Keratinocyte (primary cell): Measurements from ENCODE around the gene SKA2. TPM values are rescaled to one million over a fixed set of nuclear protein-coding genes. Genes with fewer than 3 reads are reported as not detected.

Experiments
- DNase-seq: peaks from one replicate; pipeline ENCODE4 v3.0.0-alpha.2; 2011; ENCODE audit warnings: low read depth, missing footprints, low spot score
- FAIRE-seq: peaks from 2 replicates; lab custom pipeline; 2011; peaks lifted over from hg19 to GRCh38; lab: Jason Lieb, UNC
- H2AFZ ChIP-seq: 2 replicates; pipeline ENCODE4 v1.6.0; 2012; ENCODE audit warnings: low read length, control low read depth, inconsistent platforms; ENCODE audit not compliant: control insufficient read depth
- H3K27ac ChIP-seq: 2 replicates; pipeline ENCODE4 v1.5.1; 2011; ENCODE audit warnings: low read length; ENCODE audit not compliant: control insufficient read depth, insufficient read depth
- H3K27me3 ChIP-seq: 3 replicates; pipeline ENCODE4 v1.6.0; 2011; ENCODE audit warnings: low read length; ENCODE audit not compliant: control insufficient read depth, insufficient read depth; ENCODE audit errors: extremely low read depth
- H3K36me3 ChIP-seq, 2 experiments: 2 replicates in 1 of 2; 3 replicates in 1 of 2; pipeline ENCODE4 v1.5.1; 2011; ENCODE audit warnings: low read length in 2 of 2, mild to moderate bottlenecking in 1 of 2; ENCODE audit not compliant: control insufficient read depth in 2 of 2, insufficient read depth in 2 of 2; ENCODE audit errors: extremely low read depth in 1 of 2
- H3K4me1 ChIP-seq: 3 replicates; pipeline ENCODE4 v1.5.1; 2011; ENCODE audit warnings: low read length; ENCODE audit not compliant: control insufficient read depth, insufficient read depth; ENCODE audit errors: extremely low read depth
- H3K4me2 ChIP-seq: 3 replicates; pipeline ENCODE4 v1.6.0; 2011; ENCODE audit warnings: low read depth, low read length; ENCODE audit not compliant: control insufficient read depth, insufficient read depth; ENCODE audit errors: extremely low read depth
- H3K4me3 ChIP-seq, 3 experiments: fragments of 200-600 bp in 1 of 3; sonication (generic) in 1 of 3; 2 replicates in 2 of 3; 3 replicates in 1 of 3; pipeline ENCODE4 v1.5.1; 2011 to 2016; ENCODE audit warnings: low read length in 3 of 3, mild to moderate bottlenecking in 3 of 3, control low read depth in 2 of 3, inconsistent platforms in 1 of 3, low read depth in 1 of 3, mixed read lengths in 1 of 3, mixed run types in 1 of 3, moderate library complexity in 1 of 3; ENCODE audit not compliant: control insufficient read depth in 2 of 3, insufficient read depth in 2 of 3; ENCODE audit errors: extremely low read depth in 1 of 3
- H3K79me2 ChIP-seq: 2 replicates; pipeline ENCODE4 v1.6.0; 2012; ENCODE audit warnings: low read length; ENCODE audit not compliant: control insufficient read depth, insufficient read depth
- H3K9ac ChIP-seq: 3 replicates; pipeline ENCODE4 v1.6.0; 2011; ENCODE audit warnings: low read length; ENCODE audit not compliant: control insufficient read depth, insufficient read depth; ENCODE audit errors: extremely low read depth
- H3K9me1 ChIP-seq: 3 replicates; pipeline ENCODE4 v1.6.0; 2011; ENCODE audit warnings: low read length; ENCODE audit not compliant: control insufficient read depth, insufficient read depth; ENCODE audit errors: extremely low read depth
- H3K9me3 ChIP-seq: 2 replicates; pipeline ENCODE4 v1.5.1; 2012; ENCODE audit warnings: low read depth, low read length; ENCODE audit not compliant: control insufficient read depth
- H4K20me1 ChIP-seq: 3 replicates; pipeline ENCODE4 v1.6.0; 2011; ENCODE audit warnings: low read length; ENCODE audit not compliant: control insufficient read depth, insufficient read depth; ENCODE audit errors: extremely low read depth
- CTCF ChIP-seq, 3 experiments: IDR thresholded peaks in 1 of 3; conservative IDR thresholded peaks in 1 of 3; optimal IDR thresholded peaks in 1 of 3; 2 replicates in 2 of 3; 3 replicates in 1 of 3; pipeline versions ENCODE3 to v1.5.1; 2011; ENCODE audit warnings: low read length in 3 of 3, mild to moderate bottlenecking in 3 of 3, moderate library complexity in 2 of 3, control low read depth in 1 of 3, inconsistent platforms in 1 of 3; ENCODE audit not compliant: insufficient read depth in 2 of 3; ENCODE audit errors: extremely low read depth in 1 of 3
- EZH2 ChIP-seq: IDR thresholded peaks from one replicate; pipeline ENCODE4 v1.6.1; 2012; ENCODE audit warnings: inconsistent platforms, mild to moderate bottlenecking, low read length, moderate library complexity
- dilution Hi-C: fragments of 300-500 bp; cut with MboI; formaldehyde crosslinking; loops from one replicate; pipeline ENCODE4 v1.7.0; 2020; ENCODE audit warnings: low sequenced_read_pairs; ENCODE audit not compliant: extremely low pct_ligation_motif_present
- polyA plus RNA-seq, 5 experiments: library from polyadenylated mRNA; depleted of rRNA in 3 of 5; stranded (reverse) in 3 of 5; stranded (forward) in 1 of 5; unstranded in 1 of 5; fragments of >200 nt; gene quantifications; 1 replicate in 1 of 5; 2 replicates in 3 of 5; 3 replicates in 1 of 5; pipeline versions ENCODE4 v1.2.1 to v1.2.3, GENCODE V29; 2011 to 2012; ENCODE audit warnings: missing spikeins in 2 of 5, low read depth in 1 of 5, low replicate concordance in 1 of 5

The SKA2 gene
- polyA plus RNA-seq, 1 donor (not counting 4 experiments of a cell fraction or from before 2014, with no cell fraction given) = 52.8 TPM

GRCh38 chr17:59178266-59178985, 23.4 kb upstream of the SKA2 start:
- H3K79me2 ChIP-seq = peaks cover 11% of the 10 kb centered on the region
- dilution Hi-C loops = no loop called here
- H3K9ac ChIP-seq = no peak overlapping the region
- H3K9me1 ChIP-seq = no peaks in the 10 kb centered on the region
- H3K27ac ChIP-seq = no peak overlapping the region
- H3K36me3 ChIP-seq = peaks cover 0 to 8% of the 10 kb centered on the region in 2 experiments
- no peaks in the 10 kb centered on the region for H4K20me1 ChIP-seq
- H3K27me3 ChIP-seq = no peaks in the 10 kb centered on the region
- no peak overlapping the region for H3K4me2 ChIP-seq
- DNase-seq (no peak), FAIRE-seq (no peak)
- no peak overlapping the region for H3K4me3 ChIP-seq
- H3K9me3 ChIP-seq = no peaks in the 10 kb centered on the region
- no peak for TF ChIP-seq EZH2
- TF ChIP-seq CTCF (optimal IDR thresholded peaks at IDR 0.05 in 1 of 3, IDR thresholded peaks at IDR 0.05 in 1 of 3, conservative IDR thresholded peaks at IDR 0.05 in 1 of 3; ENCODE audit: extremely low read depth in 1 of 3, insufficient read depth in 2 of 3, low read length in 3 of 3) = no peak
- no peak overlapping the region for H2AFZ ChIP-seq
- H3K4me1 ChIP-seq = no peaks in the 10 kb centered on the region

GRCh38 chr17:59175076-59175475, 20.1 kb upstream of the SKA2 start:
- Histone ChIP-seq H3K27me3 (no peaks in the 10 kb centered on the region), H3K36me3 (peaks cover 0 to 11% of the 10 kb centered on the region in 2 experiments), H3K4me1 (no peaks in the 10 kb centered on the region), H3K9me3 (no peaks in the 10 kb centered on the region), H2AFZ (no peak overlapping the region), H3K79me2 (peaks cover 13% of the 10 kb centered on the region), H3K4me2 (no peak overlapping the region), H3K27ac (no peak overlapping the region), H3K4me3 (no peak overlapping the region), H3K9ac (no peak overlapping the region), H3K9me1 (no peaks in the 10 kb centered on the region), H4K20me1 (no peaks in the 10 kb centered on the region)
- TF ChIP-seq EZH2 = no peak
- TF ChIP-seq CTCF (optimal IDR thresholded peaks at IDR 0.05 in 1 of 3, IDR thresholded peaks at IDR 0.05 in 1 of 3, conservative IDR thresholded peaks at IDR 0.05 in 1 of 3; ENCODE audit: extremely low read depth in 1 of 3, insufficient read depth in 2 of 3, low read length in 3 of 3) = no peak
- dilution Hi-C loops = no loop called here
- FAIRE-seq (no peak), DNase-seq (no peak)
